ENCODE data around the gene TNP2.
"Not testable (repeated sequence)": the region's sequence is repeated elsewhere in the genome, so short reads cannot be mapped to it uniquely, and the experiment has no call there.

The TNP2 gene

DNA sequence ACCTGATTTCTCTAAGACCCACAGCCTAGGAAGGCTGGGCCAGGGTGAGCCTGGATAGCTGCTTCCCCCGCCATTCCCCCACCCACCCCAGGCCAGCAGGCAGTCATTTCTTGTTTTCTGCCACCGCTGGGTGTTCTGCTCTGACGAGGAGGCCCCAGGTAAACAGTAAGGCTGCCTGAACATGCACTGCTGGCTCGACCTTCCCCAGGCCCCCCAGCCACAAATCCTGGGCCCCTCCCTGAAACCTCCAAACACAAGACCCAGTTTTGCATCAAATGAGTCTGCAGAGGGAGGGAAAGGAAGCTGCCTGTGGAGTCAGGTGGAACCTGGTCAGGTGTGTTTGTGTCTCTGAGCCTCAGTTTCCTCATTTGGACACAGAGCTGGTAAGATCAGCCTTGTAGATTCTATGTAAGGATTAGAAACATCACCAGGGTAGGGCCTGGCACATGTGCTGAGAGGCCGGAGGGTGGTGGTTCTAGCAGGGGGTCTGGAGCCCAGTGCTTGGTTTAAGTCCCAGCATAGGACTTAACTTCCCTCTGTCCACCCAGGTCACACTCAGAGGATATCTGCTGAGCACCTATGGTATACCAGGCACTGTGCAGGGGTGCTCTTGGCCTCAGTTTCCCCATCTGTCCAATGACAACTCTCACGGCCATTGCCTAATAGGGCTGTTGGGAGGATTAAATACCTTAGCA lies 30.9 kb upstream of the TNP2 start:
- DNase-seq (ENCODE audit: low spot score): no peak

DNA sequence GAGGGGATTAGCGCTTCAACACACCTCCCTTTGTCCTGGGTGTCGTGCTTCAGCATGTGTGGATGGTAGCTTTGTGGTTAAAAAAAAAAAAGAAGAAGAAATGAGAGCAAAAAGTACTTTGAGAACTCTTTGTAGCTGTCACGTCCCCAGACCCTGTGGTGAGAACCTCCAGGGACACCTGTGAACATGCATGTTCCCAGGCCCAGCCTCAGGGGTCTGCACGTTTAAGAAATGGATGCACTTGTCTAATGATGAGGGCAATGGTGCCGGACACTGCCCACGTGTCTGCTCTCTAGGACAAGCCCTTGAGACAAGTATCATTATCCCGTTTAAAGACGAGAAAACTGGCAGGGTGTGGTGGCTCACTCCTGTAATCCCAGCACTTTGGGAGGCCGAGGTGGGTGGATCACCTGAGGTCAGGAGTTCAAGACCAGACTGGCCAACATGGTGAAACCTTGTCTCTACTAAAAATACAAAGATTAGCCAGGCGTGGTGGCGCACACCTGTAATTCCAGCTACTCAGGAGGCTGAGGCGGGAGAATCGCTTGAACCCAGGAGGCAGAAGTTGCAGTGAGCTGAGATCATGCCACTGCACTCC lies 29.9 kb upstream of the TNP2 start:
- DNase-seq (ENCODE audit: low spot score): not testable (repeated sequence)

GRCh38 chr16:11298143-11298900 lies 29.2 kb upstream of the TNP2 start:
- DNase-seq (ENCODE audit: low spot score): no peak

- no peak for DNase-seq (ENCODE audit: low spot score)
These were observed 28.5 kb upstream of the TNP2 start for GRCh38 chr16:11297492-11298142.

- no peak for DNase-seq (ENCODE audit: low spot score)
These were observed 27.8 kb upstream of the TNP2 start for GRCh38 chr16:11296706-11297491.

GRCh38 chr16:11296351-11296705 lies 27.2 kb upstream of the TNP2 start:
- no peak for DNase-seq (ENCODE audit: low spot score)

DNA sequence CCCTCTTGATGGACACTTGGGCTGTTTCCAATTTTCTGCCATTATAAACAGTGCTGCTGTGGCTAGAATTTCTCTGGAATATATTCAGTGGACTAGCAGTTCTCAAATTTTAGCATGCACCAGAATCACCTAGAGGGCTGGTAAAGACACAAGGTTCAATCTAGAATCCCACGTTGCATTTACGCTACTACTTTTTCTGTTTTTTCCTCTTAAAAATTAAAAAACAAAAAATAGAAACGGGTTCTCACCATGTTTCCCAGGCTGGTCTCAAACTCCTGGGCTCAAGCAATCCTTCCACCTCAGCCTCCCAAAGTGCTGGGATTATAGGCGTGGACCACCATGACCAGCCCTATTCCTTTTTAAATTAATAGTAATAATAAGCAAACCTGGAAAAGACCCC lies 26.5 kb upstream of the TNP2 start:
- no peak for DNase-seq (ENCODE audit: low spot score)

GRCh38 chr16:11292076-11292748 lies 23.1 kb upstream of the TNP2 start:
- no peak for DNase-seq (ENCODE audit: low spot score)

- no peak for DNase-seq (ENCODE audit: low spot score)
These were observed 22.1 kb upstream of the TNP2 start for GRCh38 chr16:11291091-11291703.

GRCh38 chr16:11290102-11290893 lies 21.2 kb upstream of the TNP2 start:
- no peak for DNase-seq (ENCODE audit: low spot score)

DNA sequence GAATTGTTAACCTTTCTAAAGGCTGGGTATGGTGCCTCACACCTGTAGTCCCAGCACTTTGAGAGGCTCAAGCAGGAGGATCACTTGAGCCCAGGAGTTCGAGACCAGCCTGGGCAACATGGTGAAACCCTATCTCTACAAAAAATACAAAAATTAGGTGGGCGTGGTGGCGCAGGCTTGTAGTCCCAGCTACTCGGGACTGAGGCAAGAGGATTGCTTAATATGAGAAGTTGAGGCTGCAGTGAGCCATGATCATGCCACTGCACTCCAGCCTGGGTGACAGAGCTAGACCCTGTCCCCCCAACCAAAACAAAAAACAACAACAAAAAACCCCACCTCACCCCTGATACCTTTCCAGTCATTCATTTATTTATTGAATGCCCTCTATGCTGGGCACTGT lies 20.6 kb upstream of the TNP2 start:
- DNase-seq (ENCODE audit: low spot score): not testable (repeated sequence)

DNA sequence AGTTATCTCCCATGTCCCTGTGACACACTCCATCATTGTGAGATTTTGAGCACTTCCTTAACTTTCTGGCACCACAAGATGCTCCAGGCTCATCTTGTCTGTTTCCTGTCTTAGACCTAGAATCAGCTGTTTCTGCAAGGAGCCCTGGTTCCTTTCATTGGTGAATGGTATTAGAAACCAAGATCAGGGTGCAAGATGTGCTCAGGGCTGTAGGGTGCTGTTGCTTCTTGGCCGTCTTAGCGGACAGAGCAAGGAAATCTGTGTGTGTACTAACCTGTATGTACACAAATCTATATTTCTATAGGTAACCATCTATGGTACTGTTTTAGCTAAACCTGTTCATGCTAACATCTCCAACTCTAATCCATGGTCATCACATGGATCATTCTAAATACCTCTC lies 20.1 kb upstream of the TNP2 start:
- DNase-seq (ENCODE audit: low spot score): no peak

- no peak for DNase-seq (ENCODE audit: low spot score)
These were observed 16.7 kb upstream of the TNP2 start for GRCh38 chr16:11285842-11286241.

DNA sequence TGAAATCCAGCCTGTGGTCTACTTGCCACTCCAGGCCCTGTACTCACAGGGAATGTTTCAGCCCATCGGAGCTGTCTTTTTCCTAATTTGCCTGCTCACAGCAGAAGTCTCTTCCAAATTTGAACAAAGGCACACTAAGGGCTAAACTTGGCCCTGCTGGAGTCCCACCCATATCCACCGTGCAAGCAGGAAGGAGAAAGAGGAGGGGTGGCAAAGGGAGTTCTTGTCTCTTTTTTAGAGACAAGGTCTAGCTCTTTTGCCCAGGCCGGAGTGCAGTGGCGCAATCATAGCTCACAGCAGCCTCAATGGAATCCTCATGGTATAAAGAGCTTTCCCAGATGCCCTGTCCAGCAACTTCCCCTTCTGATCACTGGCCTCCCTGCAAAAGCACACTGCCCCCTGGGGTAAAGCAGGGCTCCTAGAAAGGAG lies 14.7 kb upstream of the TNP2 start:
- no peak for DNase-seq (ENCODE audit: low spot score)

GRCh38 chr16:11280616-11281522 lies 11.7 kb upstream of the TNP2 start, which contains the start of gene PRM1:
PRM1 (minus strand) TSS chr16:11281330; CDS start chr16:11281238, 92 bp downstream.
- no peak for DNase-seq (ENCODE audit: low spot score)

- DNase-seq (ENCODE audit: low spot score): no peak
These were observed 9.8 kb upstream of the TNP2 start for GRCh38 chr16:11278681-11279628.

DNA sequence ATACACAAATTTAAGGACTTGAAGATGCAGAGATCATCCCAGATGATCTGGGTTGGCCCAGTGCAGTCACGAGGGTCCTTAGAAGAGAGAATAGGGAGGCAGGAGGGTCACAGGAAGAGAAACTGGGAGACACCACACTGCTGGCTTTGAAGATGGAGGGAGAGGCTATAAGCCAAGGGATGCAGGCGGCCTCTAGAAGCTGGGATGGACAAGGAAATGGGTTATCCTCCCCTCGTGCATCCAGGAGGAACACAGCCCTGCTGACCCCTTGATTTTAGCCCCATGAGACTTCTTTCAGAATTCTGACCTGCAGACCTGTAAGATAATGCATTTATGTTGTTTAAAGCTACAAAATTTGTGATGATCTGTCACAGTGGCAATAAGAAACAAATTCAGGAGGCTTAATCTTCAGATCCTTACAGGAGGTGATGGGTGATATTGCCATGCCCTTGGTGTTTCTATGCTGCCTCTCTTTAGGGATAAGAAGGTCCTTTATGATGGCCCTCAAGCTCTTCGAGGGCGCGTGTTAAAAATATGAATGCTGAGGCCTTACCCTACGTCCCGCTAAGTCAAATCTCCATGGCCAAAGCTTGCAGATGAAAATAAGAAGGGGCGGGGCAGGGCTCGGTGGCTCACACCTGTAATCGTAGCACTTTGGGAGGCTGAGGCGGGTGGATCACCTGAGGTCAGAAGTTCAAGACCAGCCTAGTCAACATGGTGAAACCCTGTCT lies 8.6 kb upstream of the TNP2 start:
- no peak for DNase-seq (ENCODE audit: low spot score)
